NB4 (cell line): ENCODE measurements around the gene KIF12.

ENCODE experiments used
- CTCF ChIP-seq: IDR thresholded peaks from one replicate; pipeline ENCODE4 v1.5.1; 2012; ENCODE audit warnings: low read depth, low read length
- MYC ChIP-seq: IDR thresholded peaks from 2 replicates; pipeline ENCODE4 v1.6.1; 2011; ENCODE audit warnings: low read depth, low read length
- POLR2A ChIP-seq: IDR thresholded peaks from 2 replicates; pipeline ENCODE4 v1.6.1; 2011; ENCODE audit warnings: mild to moderate bottlenecking; ENCODE audit not compliant: insufficient read length; ENCODE audit errors: extremely low read depth
- TF ChIP-seq, protein P1 (sequence below): IDR thresholded peaks from 2 replicates; pipeline ENCODE4 v1.6.1; 2011; ENCODE audit warnings: low read depth, low read length

DNA sequence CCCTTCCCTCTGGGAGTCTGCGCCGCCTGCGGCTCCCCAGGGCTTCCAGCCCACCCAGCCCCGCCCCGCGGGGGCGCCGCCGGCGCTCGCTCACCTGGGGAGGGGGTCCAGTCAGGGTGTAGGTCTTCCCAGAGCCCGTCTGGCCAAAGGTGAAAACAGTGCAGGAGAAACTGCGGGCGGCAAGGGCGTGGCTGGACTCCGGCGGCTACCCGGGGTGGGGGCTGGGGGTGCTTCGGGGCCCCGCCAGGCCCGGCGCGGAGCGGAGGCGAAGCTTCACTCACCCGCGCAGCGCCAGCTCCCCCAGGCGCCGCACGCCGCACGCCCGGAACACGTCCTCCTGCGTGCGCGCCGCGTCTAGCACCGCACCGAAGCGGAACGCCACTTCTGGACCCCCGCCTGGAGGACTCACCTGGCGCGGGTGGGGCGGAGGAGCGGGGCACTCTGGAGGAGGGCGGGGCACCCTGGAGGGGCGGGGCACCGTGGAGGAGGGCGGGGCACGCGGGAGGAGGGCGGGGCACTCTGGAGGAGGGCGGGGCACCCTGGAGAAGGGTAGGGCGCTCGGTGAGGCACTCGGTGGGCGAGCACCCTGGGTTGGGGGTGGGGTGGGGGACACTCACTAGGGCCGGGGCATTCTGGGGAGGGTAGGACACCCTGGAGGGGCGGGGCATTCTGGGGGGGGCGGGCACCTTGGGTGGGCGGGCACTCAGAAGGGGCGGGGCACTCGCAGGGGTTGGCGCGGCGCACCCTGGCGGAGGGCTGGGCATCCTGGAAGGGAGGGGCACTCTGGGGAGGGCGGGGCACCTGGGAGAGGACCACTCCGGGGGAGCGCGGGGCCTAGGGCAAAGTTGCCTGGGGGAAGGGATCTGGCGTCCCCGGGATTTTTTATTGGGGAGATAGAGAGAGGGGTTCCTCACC, 814 bp downstream of the KIF12 start:
- TF ChIP-seq CTCF (no peak), POLR2A (no peak), MYC (no peak)
- TF ChIP-seq, protein P1, sequence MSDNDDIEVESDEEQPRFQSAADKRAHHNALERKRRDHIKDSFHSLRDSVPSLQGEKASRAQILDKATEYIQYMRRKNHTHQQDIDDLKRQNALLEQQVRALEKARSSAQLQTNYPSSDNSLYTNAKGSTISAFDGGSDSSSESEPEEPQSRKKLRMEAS = no peak
